ENCODE measurements around the gene NRG3. TPM values are rescaled to one million over a fixed set of nuclear protein-coding genes. Genes with fewer than 3 reads are reported as not detected.

The NRG3 gene
- total RNA-seq, 4 donors from 2014 or later = 0.22 to 2.4 TPM; not detected in 2

GRCh38 chr10:82621680-82622079, 746.7 kb downstream of the NRG3 start:
- TF ChIP-seq, protein P1, sequence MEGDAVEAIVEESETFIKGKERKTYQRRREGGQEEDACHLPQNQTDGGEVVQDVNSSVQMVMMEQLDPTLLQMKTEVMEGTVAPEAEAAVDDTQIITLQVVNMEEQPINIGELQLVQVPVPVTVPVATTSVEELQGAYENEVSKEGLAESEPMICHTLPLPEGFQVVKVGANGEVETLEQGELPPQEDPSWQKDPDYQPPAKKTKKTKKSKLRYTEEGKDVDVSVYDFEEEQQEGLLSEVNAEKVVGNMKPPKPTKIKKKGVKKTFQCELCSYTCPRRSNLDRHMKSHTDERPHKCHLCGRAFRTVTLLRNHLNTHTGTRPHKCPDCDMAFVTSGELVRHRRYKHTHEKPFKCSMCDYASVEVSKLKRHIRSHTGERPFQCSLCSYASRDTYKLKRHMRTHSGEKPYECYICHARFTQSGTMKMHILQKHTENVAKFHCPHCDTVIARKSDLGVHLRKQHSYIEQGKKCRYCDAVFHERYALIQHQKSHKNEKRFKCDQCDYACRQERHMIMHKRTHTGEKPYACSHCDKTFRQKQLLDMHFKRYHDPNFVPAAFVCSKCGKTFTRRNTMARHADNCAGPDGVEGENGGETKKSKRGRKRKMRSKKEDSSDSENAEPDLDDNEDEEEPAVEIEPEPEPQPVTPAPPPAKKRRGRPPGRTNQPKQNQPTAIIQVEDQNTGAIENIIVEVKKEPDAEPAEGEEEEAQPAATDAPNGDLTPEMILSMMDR (IDR thresholded peaks at IDR 0.05; ENCODE audit: low read depth) = no peak

DNA sequence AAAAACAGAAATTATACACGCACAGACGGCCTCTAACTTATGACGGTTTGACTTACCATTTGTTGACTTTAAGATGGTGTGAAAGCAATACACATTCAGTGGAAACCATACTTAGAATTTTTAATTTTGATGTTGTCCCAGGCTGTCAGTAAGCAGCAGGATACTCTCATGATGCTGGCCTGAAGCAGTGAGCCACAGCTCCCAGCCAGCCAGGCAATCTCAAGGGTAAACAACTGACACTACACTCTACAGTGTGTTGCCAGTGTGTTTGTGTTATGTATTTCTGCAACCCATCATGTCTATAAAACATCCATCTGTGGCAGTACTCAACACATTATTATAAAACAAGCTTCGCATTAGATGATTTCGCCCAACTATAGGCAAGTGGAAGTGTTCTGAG, 747.5 kb downstream of the NRG3 start:
- TF ChIP-seq, protein P1 (IDR thresholded peaks at IDR 0.05; ENCODE audit: low read depth) = no peak

- TF ChIP-seq, protein P1 (IDR thresholded peaks at IDR 0.05; ENCODE audit: low read depth) = no peak
Measured at GRCh38 chr10:82625512-82626189, 750.7 kb downstream of the NRG3 start.

DNA sequence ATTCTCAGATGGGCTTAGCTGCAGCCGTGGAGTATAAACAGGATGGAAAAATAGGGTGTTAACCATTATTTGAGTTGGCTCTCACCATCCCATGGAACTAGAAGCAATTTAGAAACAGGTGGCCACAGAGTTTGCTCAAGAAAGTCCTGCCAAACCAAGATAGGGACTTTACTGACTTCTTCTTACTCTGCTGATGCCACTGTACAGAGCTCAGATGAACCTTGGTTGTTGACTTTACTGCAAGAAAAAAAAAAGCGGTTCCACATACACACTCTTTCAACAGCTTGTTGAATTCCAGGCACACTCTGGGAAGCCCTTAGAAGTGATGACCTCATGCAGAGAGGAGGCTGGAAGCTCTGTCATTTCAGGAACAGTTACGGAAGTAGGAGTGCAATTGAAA, 753.4 kb downstream of the NRG3 start:
- TF ChIP-seq, protein P1 (IDR thresholded peaks at IDR 0.05; ENCODE audit: low read depth) = no peak

DNA sequence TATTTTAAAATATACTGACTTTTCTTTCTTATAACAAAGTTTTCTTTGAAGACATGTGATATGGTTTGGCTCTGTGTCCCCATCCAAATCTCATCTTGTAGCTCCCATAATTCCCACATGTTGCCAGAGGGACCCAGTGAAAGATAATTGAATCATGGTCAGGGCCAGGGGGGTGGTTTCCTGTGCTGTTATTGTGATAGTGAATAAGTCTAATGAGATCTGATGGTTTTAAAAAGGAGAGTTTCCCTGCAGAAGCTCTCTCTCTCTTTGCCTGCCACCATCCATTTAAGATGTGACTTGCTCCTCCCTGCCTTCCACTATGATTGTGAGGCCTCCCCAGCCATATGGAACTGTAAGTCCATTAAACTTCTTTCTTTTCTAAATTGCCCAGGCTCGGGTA, 768.1 kb downstream of the NRG3 start:
- TF ChIP-seq, protein P1 (IDR thresholded peaks at IDR 0.05; ENCODE audit: low read depth) = no peak

- TF ChIP-seq, protein P1 (IDR thresholded peaks at IDR 0.05; ENCODE audit: low read depth) = no peak
Measured at GRCh38 chr10:82643601-82644000, 768.6 kb downstream of the NRG3 start.

GRCh38 chr10:82645221-82645620, 770.2 kb downstream of the NRG3 start:
- TF ChIP-seq, protein P1 (IDR thresholded peaks at IDR 0.05; ENCODE audit: low read depth) = no peak

Measured in subcutaneous adipose tissue (tissue), 4 donors.